ENCODE data around the gene DDX24. TPM values are rescaled to one million over a fixed set of nuclear protein-coding genes. Genes with fewer than 3 reads are reported as not detected.

Gene DDX24
- total RNA-seq, 1 experiment from 2014 or later: 203 TPM

DNA sequence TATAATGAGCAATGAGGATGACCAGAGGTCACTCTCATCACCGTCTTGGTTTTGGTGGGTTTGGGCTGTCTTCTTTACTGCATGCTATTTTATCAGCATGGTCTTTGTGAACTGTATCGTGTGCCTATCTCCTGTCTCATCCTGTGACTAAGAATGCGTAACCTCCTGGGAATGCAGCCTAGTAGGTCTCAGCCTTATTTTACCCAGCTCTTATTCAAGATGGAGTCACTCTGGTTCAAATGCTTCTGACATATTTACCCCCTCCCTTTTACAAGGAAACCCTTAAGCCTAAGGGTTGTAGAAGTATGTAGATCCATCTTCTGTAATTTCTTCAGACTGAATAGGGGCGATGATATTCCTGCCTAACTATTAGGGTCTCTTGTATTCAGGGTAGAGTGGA is 8.5 kb upstream of the DDX24 start:
- H3K27me3 ChIP-seq (replicated peaks; ENCODE audit: insufficient read depth, low read depth, low read length, poor library complexity): no peaks in the 10 kb centered on the region
- intact Hi-C loops (cut with micrococcal nuclease; ENCODE audit: unreplicated experiment): no loop called here
- no peaks in the 10 kb centered on the region for H3K9me3 ChIP-seq (ENCODE audit: low read depth, low read length, poor library complexity, severe bottlenecking)
- no peak overlapping the region for H3K27ac ChIP-seq (ENCODE audit: low read depth, low read length, poor library complexity, severe bottlenecking)
- no peaks in the 10 kb centered on the region for H3K4me1 ChIP-seq (ENCODE audit: insufficient read depth, low read length, poor library complexity, severe bottlenecking)
- H3K4me3 ChIP-seq (ENCODE audit: low read depth, low read length, poor library complexity, severe bottlenecking): no peak overlapping the region
- CTCF ChIA-PET: no interaction called here
- no TSS peak for BruUV-seq (replicated peaks)
- POLR2A ChIA-PET (ENCODE audit: low non-redundant PET): interaction anchor here (0.5 kb wide), 1 partner anchor 748 kb away, joined by 13 read pairs; no protein-coding TSS in a partner anchor
- no peak for DNase-seq (ENCODE audit: low spot score)
- H3K36me3 ChIP-seq (ENCODE audit: insufficient read depth, low read length, poor library complexity, severe bottlenecking): no peaks in the 10 kb centered on the region
- TF ChIP-seq EZH2 (IDR thresholded peaks at IDR 0.05; ENCODE audit: borderline replicate concordance, low read depth, low read length, poor library complexity, severe bottlenecking): no peak
- TF ChIP-seq, protein P1, sequence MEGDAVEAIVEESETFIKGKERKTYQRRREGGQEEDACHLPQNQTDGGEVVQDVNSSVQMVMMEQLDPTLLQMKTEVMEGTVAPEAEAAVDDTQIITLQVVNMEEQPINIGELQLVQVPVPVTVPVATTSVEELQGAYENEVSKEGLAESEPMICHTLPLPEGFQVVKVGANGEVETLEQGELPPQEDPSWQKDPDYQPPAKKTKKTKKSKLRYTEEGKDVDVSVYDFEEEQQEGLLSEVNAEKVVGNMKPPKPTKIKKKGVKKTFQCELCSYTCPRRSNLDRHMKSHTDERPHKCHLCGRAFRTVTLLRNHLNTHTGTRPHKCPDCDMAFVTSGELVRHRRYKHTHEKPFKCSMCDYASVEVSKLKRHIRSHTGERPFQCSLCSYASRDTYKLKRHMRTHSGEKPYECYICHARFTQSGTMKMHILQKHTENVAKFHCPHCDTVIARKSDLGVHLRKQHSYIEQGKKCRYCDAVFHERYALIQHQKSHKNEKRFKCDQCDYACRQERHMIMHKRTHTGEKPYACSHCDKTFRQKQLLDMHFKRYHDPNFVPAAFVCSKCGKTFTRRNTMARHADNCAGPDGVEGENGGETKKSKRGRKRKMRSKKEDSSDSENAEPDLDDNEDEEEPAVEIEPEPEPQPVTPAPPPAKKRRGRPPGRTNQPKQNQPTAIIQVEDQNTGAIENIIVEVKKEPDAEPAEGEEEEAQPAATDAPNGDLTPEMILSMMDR (conservative IDR thresholded peaks at IDR 0.05; ENCODE audit: low read depth, low read length): no peak

DNA sequence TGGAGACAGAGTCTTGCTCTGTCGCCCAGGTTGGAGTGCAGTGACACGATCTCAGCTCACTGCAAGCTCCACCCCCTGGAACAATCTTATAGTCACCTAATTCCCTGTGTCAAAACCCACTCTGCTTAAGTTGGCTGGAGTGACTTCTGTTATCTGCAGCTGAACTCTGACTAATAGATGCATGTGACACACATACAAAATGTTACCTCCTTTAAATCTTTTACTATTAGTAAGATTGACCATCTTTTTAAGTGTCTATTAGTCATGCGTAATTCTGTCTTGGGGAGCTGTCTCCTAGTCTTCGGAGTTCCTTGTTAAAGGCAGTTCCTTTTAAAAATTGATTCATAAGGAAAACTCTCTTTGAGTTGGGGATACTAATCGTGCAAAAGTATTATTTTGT is 7.5 kb upstream of the DDX24 start:
- POLR2A ChIA-PET (ENCODE audit: low non-redundant PET): no interaction called here
- no peak for DNase-seq (ENCODE audit: low spot score)
- TF ChIP-seq EZH2 (IDR thresholded peaks at IDR 0.05; ENCODE audit: borderline replicate concordance, low read depth, low read length, poor library complexity, severe bottlenecking): no peak
- TF ChIP-seq, protein P1 (conservative IDR thresholded peaks at IDR 0.05; ENCODE audit: low read depth, low read length): no peak
- CTCF ChIA-PET: no interaction called here
- intact Hi-C loops (cut with micrococcal nuclease; ENCODE audit: unreplicated experiment): no loop called here
- no peak overlapping the region for H3K27ac ChIP-seq (ENCODE audit: low read depth, low read length, poor library complexity, severe bottlenecking)
- BruUV-seq (replicated peaks): no TSS peak
- H3K4me1 ChIP-seq (ENCODE audit: insufficient read depth, low read length, poor library complexity, severe bottlenecking): no peaks in the 10 kb centered on the region
- no peak overlapping the region for H3K4me3 ChIP-seq (ENCODE audit: low read depth, low read length, poor library complexity, severe bottlenecking)
- H3K27me3 ChIP-seq (replicated peaks; ENCODE audit: insufficient read depth, low read depth, low read length, poor library complexity): no peaks in the 10 kb centered on the region
- H3K36me3 ChIP-seq (ENCODE audit: insufficient read depth, low read length, poor library complexity, severe bottlenecking): no peaks in the 10 kb centered on the region
- no peaks in the 10 kb centered on the region for H3K9me3 ChIP-seq (ENCODE audit: low read depth, low read length, poor library complexity, severe bottlenecking)

DNA sequence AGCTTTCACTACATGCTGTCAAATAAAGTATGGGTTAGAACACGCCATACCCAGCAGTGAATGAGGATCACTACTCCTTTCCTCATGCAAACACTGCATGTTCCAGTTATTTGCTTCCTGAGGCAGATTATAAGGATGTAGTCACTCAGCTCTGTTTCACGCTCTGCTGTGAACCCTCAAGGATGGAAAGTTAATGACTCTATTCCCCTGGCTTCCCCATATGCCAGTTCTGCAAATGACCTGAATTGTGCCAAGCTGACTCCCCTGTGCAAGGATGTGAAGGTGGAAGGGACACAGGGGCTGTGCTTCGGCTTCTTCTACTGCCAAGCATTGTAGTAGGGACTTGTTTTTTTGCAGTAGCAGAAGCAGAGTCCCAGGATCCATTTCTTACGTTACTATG is 6.9 kb upstream of the DDX24 start:
- Histone ChIP-seq H3K4me1 (ENCODE audit: insufficient read depth, low read length, poor library complexity, severe bottlenecking) (no peaks in the 10 kb centered on the region), H3K27me3 (replicated peaks; ENCODE audit: insufficient read depth, low read depth, low read length, poor library complexity) (no peaks in the 10 kb centered on the region), H3K9me3 (ENCODE audit: low read depth, low read length, poor library complexity, severe bottlenecking) (no peaks in the 10 kb centered on the region), H3K27ac (ENCODE audit: low read depth, low read length, poor library complexity, severe bottlenecking) (no peak overlapping the region), H3K4me3 (ENCODE audit: low read depth, low read length, poor library complexity, severe bottlenecking) (no peak overlapping the region), H3K36me3 (ENCODE audit: insufficient read depth, low read length, poor library complexity, severe bottlenecking) (no peaks in the 10 kb centered on the region)
- no peak for TF ChIP-seq EZH2 (IDR thresholded peaks at IDR 0.05; ENCODE audit: borderline replicate concordance, low read depth, low read length, poor library complexity, severe bottlenecking)
- TF ChIP-seq, protein P1 (conservative IDR thresholded peaks at IDR 0.05; ENCODE audit: low read depth, low read length): no peak
- DNase-seq (ENCODE audit: low spot score): no peak
- POLR2A ChIA-PET (ENCODE audit: low non-redundant PET): no interaction called here
- no TSS peak for BruUV-seq (replicated peaks)
- intact Hi-C loops (cut with micrococcal nuclease; ENCODE audit: unreplicated experiment): no loop called here
- CTCF ChIA-PET: interaction anchor here (0.7 kb wide), 1 partner anchor 221 kb away, joined by 3 read pairs; no protein-coding TSS in a partner anchor

Data from A673 (cell line).